Smooth muscle cell (in vitro differentiated cells): ENCODE data around the gene KLF9. TPM values are rescaled to one million over a fixed set of nuclear protein-coding genes. Genes with fewer than 3 reads are reported as not detected.

Experiments
- DNase-seq: peaks from one replicate; lab custom pipeline; 2025; ENCODE audit not compliant: unreplicated experiment; lab: John Stamatoyannopoulos, UW
- H2AFZ ChIP-seq: fragments of 200-600 bp; sonication (generic); 2 replicates; pipeline ENCODE4 v1.6.0; 2016; ENCODE audit warnings: antibody characterized with exemption, low read depth, mild to moderate bottlenecking
- H3F3A ChIP-seq: fragments of 200-600 bp; sonication (generic); 2 replicates; pipeline ENCODE4 v1.6.0; 2017; ENCODE audit warnings: antibody characterized with exemption, low read depth
- H3K27ac ChIP-seq: fragments of 200-600 bp; sonication (generic); 2 replicates; pipeline ENCODE4 v1.5.1; 2016; ENCODE audit warnings: low read depth, mild to moderate bottlenecking
- H3K27me3 ChIP-seq: fragments of 200-600 bp; sonication (generic); 2 replicates; pipeline ENCODE4 v1.6.1; 2016; ENCODE audit warnings: low read depth, mild to moderate bottlenecking
- H3K36me3 ChIP-seq: fragments of 200-600 bp; sonication (generic); 2 replicates; pipeline ENCODE4 v1.5.1; 2016; ENCODE audit warnings: low read depth
- H3K4me1 ChIP-seq: fragments of 200-600 bp; sonication (generic); 2 replicates; pipeline ENCODE4 v1.5.1; 2016; ENCODE audit warnings: low read depth
- H3K4me2 ChIP-seq: fragments of 200-600 bp; sonication (generic); 2 replicates; pipeline ENCODE4 v1.6.0; 2016; ENCODE audit warnings: mild to moderate bottlenecking
- H3K4me3 ChIP-seq: fragments of 200-600 bp; sonication (generic); 2 replicates; pipeline ENCODE4 v1.5.1; 2016; ENCODE audit warnings: mild to moderate bottlenecking
- H3K79me2 ChIP-seq: fragments of 200-600 bp; sonication (generic); 2 replicates; pipeline ENCODE4 v1.6.0; 2016; ENCODE audit warnings: low read depth, mild to moderate bottlenecking
- H3K9ac ChIP-seq: fragments of 200-600 bp; sonication (generic); 2 replicates; pipeline ENCODE4 v1.6.0; 2016; ENCODE audit warnings: low read depth
- H3K9me3 ChIP-seq: fragments of 200-600 bp; sonication (generic); replicated peaks from 2 replicates; pipeline ENCODE4 v1.5.1; 2016; ENCODE audit warnings: low read depth
- H4K20me1 ChIP-seq: fragments of 200-600 bp; sonication (generic); 2 replicates; pipeline ENCODE4 v1.6.0; 2016; ENCODE audit warnings: low read depth
- WGBS: methylation state at CpG from one replicate; pipeline ENCODE4 v1.1.7; 2016; ENCODE audit warnings: low lambda C conversion rate; 5-methylcytosine and 5-hydroxymethylcytosine counted together
- polyA plus RNA-seq: library from polyadenylated mRNA; unstranded; fragments of >200 nt; fragmentation: Nextera tagmentation; extraction: Ambion mirVana; gene quantifications from 2 replicates; pipeline ENCODE4 v1.2.1, GENCODE V29; 2016
- total RNA-seq: library from RNA; depleted of rRNA; stranded (reverse); fragments of >200 nt; gene quantifications from 2 replicates; pipeline ENCODE4 v1.2.3, GENCODE V29; 2014
- TF ChIP-seq, protein P1 (sequence below): fragments of 200-600 bp; sonication (generic); IDR thresholded peaks from 2 replicates; pipeline ENCODE4 v1.5.1; 2017; ENCODE audit warnings: borderline replicate concordance, mild to moderate bottlenecking, antibody characterized with exemption; ENCODE audit not compliant: insufficient read depth, poor library complexity, severe bottlenecking

KLF9 gene
- total and polyA plus RNA-seq, 2 experiments from 2014 or later: 2.9 to 13.5 TPM

DNA sequence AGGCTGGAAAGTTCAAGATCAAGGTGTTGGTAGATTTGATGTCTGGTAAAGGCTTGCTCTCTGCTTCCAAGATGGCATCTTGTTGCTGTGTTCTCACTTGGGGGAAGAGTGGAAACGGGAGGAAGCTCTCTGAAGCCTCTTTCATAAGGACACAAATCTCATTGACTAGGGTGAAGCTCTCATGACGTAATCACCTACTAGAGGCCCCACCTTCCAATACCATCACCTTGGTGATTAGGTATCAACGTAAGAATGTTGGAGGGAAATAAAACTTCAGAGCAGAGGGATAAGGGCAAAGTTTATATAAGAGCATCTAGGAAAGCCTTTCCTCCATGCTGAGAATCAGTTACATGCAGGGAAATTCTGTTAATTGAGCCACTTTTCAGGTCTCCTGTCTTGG lies 15.4 kb upstream of the KLF9 start:
- Histone ChIP-seq H3K4me1 (no peaks in the 10 kb centered on the region), H3K27me3 (no peaks in the 10 kb centered on the region), H3K27ac (no peak overlapping the region), H3K9me3 (no peaks in the 10 kb centered on the region), H3K79me2 (no peaks in the 10 kb centered on the region), H3K36me3 (no peaks in the 10 kb centered on the region), H2AFZ (no peak overlapping the region), H3K4me3 (no peak overlapping the region), H4K20me1 (no peaks in the 10 kb centered on the region), H3K4me2 (no peak overlapping the region), H3K9ac (no peak overlapping the region), H3F3A (no peaks in the 10 kb centered on the region)
- 80% methylated on average over 3 of the region's 3 CpGs for whole genome bisulfite sequencing
- TF ChIP-seq, protein P1, sequence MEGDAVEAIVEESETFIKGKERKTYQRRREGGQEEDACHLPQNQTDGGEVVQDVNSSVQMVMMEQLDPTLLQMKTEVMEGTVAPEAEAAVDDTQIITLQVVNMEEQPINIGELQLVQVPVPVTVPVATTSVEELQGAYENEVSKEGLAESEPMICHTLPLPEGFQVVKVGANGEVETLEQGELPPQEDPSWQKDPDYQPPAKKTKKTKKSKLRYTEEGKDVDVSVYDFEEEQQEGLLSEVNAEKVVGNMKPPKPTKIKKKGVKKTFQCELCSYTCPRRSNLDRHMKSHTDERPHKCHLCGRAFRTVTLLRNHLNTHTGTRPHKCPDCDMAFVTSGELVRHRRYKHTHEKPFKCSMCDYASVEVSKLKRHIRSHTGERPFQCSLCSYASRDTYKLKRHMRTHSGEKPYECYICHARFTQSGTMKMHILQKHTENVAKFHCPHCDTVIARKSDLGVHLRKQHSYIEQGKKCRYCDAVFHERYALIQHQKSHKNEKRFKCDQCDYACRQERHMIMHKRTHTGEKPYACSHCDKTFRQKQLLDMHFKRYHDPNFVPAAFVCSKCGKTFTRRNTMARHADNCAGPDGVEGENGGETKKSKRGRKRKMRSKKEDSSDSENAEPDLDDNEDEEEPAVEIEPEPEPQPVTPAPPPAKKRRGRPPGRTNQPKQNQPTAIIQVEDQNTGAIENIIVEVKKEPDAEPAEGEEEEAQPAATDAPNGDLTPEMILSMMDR: no peak
- no peak for DNase-seq

DNA sequence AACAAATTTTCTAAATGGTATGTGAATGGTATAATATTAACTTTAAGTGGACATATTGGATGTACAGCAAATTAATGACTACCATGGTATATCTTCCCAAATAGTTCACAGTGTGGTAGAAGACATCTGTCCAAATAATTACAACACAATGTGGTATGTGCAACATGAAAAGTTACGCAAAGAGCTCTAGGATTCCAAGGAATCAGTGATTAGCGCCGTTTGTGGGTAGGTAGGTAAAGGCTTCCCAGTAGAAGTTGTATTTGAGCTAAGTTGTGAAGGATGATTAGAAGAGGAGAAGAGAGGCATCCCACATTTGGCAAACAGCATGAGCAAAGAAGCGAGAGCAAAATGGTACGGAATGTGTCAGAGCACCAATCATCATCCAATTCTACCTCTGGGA lies 14.3 kb upstream of the KLF9 start:
- Histone ChIP-seq H3K27ac (no peak overlapping the region), H2AFZ (no peak overlapping the region), H3K27me3 (no peaks in the 10 kb centered on the region), H3F3A (no peaks in the 10 kb centered on the region), H3K79me2 (no peaks in the 10 kb centered on the region), H3K4me1 (no peaks in the 10 kb centered on the region), H3K4me3 (no peak overlapping the region), H3K4me2 (no peak overlapping the region), H3K36me3 (no peaks in the 10 kb centered on the region), H4K20me1 (no peaks in the 10 kb centered on the region), H3K9me3 (no peaks in the 10 kb centered on the region), H3K9ac (no peak overlapping the region)
- WGBS: 93% methylated on average over 5 of the region's 5 CpGs
- DNase-seq: no peak
- TF ChIP-seq, protein P1: no peak

DNA sequence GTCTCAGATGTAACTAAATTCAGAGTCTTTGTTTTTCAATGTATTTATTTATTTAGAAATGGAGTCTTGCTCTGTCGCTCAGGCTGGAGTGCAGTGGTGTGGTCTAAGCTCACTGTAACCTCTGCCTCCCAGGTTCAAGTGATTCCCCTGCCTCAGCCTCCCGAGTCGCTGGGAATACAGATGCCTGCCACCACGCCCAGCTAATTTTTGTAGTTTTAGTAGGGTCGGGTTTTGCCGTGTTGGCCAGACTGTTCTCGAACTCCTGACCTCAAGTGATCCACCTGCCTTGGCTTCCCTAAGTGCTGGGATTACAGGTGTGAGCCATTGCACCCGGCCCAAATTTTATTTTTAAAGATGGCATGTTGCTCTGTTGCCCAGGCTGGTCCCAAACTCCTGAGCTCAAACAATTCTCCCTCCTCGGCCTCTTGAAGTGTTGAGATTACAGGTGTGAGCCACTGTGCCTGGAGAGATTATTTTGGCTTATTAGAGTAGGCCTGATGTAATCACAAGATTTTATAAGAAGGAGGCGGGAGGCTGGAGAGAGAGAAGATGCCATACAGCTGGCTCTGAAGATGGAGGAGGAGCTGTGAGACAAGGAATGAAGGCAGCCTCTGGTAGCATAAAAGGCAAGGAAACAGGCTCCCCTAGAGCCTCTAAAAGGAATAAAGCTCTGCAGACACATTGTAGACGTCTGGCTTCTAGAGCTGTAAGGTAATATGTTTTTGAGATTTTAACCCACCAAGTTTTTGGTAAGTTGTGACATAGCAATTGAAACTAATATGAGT lies 12.9 kb upstream of the KLF9 start:
- no peak overlapping the region for H3K27ac ChIP-seq
- no peak overlapping the region for H3K4me2 ChIP-seq
- H3K9me3 ChIP-seq: no peaks in the 10 kb centered on the region
- TF ChIP-seq, protein P1: no peak
- no peaks in the 10 kb centered on the region for H3F3A ChIP-seq
- H2AFZ ChIP-seq: no peak overlapping the region
- H3K79me2 ChIP-seq: no peaks in the 10 kb centered on the region
- H3K4me3 ChIP-seq: no peak overlapping the region
- H4K20me1 ChIP-seq: no peaks in the 10 kb centered on the region
- no peaks in the 10 kb centered on the region for H3K27me3 ChIP-seq
- H3K9ac ChIP-seq: no peak overlapping the region
- H3K4me1 ChIP-seq: no peaks in the 10 kb centered on the region
- 77% methylated on average over 11 of the region's 11 CpGs for WGBS
- no peak for DNase-seq
- no peaks in the 10 kb centered on the region for H3K36me3 ChIP-seq

DNA sequence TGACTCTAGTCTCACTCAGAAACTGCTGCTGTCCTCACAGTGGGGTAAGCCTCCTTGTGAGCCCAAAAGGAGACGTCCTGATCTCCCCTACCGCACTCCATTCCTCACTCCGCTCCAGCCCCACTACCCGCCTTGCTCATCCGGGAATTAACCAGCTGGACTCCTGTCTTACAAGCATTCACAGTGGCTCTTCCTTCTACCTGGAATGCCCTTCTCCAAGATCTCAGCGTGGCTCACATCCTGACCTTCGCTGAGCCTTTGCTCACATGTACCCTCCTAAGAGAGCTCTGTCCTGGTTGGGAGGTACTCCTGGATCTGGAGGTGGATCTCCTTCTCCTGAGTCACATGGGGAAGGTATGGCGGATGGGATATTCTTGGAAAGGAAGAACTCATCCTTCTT lies 10.7 kb upstream of the KLF9 start:
- no peak overlapping the region for H3K4me2 ChIP-seq
- no peak overlapping the region for H3K9ac ChIP-seq
- H3K4me1 ChIP-seq: peaks cover 7% of the 10 kb centered on the region
- H3K79me2 ChIP-seq: no peaks in the 10 kb centered on the region
- peaks cover 11% of the 10 kb centered on the region for H3F3A ChIP-seq
- H3K27me3 ChIP-seq: no peaks in the 10 kb centered on the region
- no peak overlapping the region for H3K4me3 ChIP-seq
- H2AFZ ChIP-seq: no peak overlapping the region
- no peaks in the 10 kb centered on the region for H4K20me1 ChIP-seq
- no peak for DNase-seq
- no peaks in the 10 kb centered on the region for H3K9me3 ChIP-seq
- TF ChIP-seq, protein P1: no peak
- no peak overlapping the region for H3K27ac ChIP-seq
- WGBS: 68% methylated on average over 8 of the region's 8 CpGs
- H3K36me3 ChIP-seq: no peaks in the 10 kb centered on the region
